HT1080 (cell line): ENCODE data around the gene MYH6. TPM values are rescaled to one million over a fixed set of nuclear protein-coding genes. Genes with fewer than 3 reads are reported as not detected.
"Not testable (repeated sequence)": the region's sequence is repeated elsewhere in the genome, so short reads cannot be mapped to it uniquely, and the experiment has no call there.

ENCODE experiments used
- DNase-seq: peaks from one replicate; pipeline ENCODE4 v3.0.0-alpha.2; 2015; ENCODE audit warnings: low read depth
- total RNA-seq: library from RNA; depleted of rRNA; stranded (reverse); fragments of >200 nt; shearing (Covaris generic); gene quantifications from 2 replicates; pipeline ENCODE4 v1.2.3, GENCODE V29; 2014

MYH6 gene
- total RNA-seq, 1 experiment from 2014 or later, result not detected

GRCh38 chr14:23399591-23399990 is 8.5 kb downstream of the MYH6 start:
- no peak for DNase-seq

GRCh38 chr14:23399136-23399535 is 8.9 kb downstream of the MYH6 start:
- DNase-seq, result no peak

GRCh38 chr14:23398348-23398747 is 9.7 kb downstream of the MYH6 start:
- no peak for DNase-seq

- no peak for DNase-seq
Measured at GRCh38 chr14:23396781-23397407, 11.2 kb downstream of the MYH6 start.

- DNase-seq, result no peak
Measured at GRCh38 chr14:23396126-23396525, 11.9 kb downstream of the MYH6 start.

GRCh38 chr14:23392613-23393012 is 15.5 kb downstream of the MYH6 start:
- DNase-seq, result no peak

GRCh38 chr14:23389871-23390270 is 18.2 kb downstream of the MYH6 start:
- DNase-seq, result not testable (repeated sequence)

GRCh38 chr14:23389396-23389795 is 18.7 kb downstream of the MYH6 start:
- DNase-seq, result no peak

- DNase-seq, result no peak
Measured at GRCh38 chr14:23388996-23389395, 19.1 kb downstream of the MYH6 start.

GRCh38 chr14:23387916-23388882 is 19.9 kb downstream of the MYH6 start:
- no peak for DNase-seq

GRCh38 chr14:23386999-23387398 is 21.1 kb downstream of the MYH6 start:
- DNase-seq, result no peak

GRCh38 chr14:23386266-23386657 is 21.8 kb downstream of the MYH6 start:
- DNase-seq, result not testable (repeated sequence)

- DNase-seq, result no peak
Measured at GRCh38 chr14:23385642-23386265, 22.3 kb downstream of the MYH6 start.

GRCh38 chr14:23385244-23385641 is 22.8 kb downstream of the MYH6 start:
- DNase-seq, result no peak

- no peak for DNase-seq
Measured at GRCh38 chr14:23384364-23385080, 23.6 kb downstream of the MYH6 start.

GRCh38 chr14:23382731-23383440 is 25.2 kb downstream of the MYH6 start:
- DNase-seq, result no peak

- DNase-seq, result no peak
Measured at GRCh38 chr14:23382276-23382675, 25.8 kb downstream of the MYH6 start.

- DNase-seq, result no peak
Measured at GRCh38 chr14:23381871-23382270, 26.2 kb downstream of the MYH6 start.

- DNase-seq, result no peak
Measured at GRCh38 chr14:23380976-23381375, 27.1 kb downstream of the MYH6 start.

GRCh38 chr14:23380197-23380914 is 27.7 kb downstream of the MYH6 start:
- no peak for DNase-seq
